GM19372 (cell line): ENCODE data around the gene GPC6.
"Not testable (repeated sequence)": the region's sequence is repeated elsewhere in the genome, so short reads cannot be mapped to it uniquely, and the experiment has no call there.

Experiments
- ATAC-seq: cut with Tn5 transposase; IDR thresholded peaks from one replicate; pipeline ENCODE4 v1.9.1; 2021; ENCODE audit warnings: mild to moderate bottlenecking, low read depth, moderate library complexity; ENCODE audit not compliant: unreplicated experiment

Gene GPC6

DNA sequence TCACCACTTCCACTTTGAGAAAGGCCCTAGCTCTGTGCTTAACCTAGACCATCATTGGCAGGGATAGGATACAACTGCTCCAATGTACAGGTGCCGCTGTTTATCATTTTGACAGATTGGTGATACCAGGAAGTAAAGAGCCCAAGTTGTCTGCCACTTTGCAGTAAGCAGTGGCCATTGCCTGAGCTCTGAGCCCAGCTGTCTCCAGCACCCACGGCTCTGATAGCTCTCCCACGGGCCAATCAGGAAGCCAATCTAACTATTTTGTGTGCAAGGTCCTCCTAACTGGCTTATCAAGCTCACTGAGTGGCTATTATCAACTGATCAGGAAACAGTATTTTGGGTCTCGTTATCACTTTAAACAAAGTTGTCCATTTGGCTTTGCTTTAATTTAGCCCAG, 1071.7 kb downstream of the GPC6 start:
- no peak for ATAC-seq

DNA sequence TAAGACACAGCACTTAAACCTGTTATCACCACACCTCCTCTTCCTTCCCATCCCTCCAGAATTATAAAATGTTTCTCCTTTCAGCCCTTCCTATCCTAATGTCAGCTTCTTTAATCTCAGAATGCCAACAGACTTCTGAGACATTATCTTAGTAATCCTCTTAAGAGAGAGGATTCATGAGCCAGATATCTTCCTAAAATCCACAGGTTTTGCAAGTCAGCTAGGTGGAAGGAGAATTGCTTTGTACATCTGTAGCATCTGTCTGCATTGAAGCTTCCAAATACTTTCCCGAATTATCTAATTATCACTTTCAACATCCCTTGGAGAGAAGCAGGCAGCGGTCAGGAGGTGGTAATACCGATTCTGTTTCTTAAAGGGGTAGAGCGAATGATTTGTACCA, 1073.8 kb downstream of the GPC6 start:
- ATAC-seq = no peak

- no peak for ATAC-seq
Measured at GRCh38 chr13:94301487-94301886, 1074.9 kb downstream of the GPC6 start.

DNA sequence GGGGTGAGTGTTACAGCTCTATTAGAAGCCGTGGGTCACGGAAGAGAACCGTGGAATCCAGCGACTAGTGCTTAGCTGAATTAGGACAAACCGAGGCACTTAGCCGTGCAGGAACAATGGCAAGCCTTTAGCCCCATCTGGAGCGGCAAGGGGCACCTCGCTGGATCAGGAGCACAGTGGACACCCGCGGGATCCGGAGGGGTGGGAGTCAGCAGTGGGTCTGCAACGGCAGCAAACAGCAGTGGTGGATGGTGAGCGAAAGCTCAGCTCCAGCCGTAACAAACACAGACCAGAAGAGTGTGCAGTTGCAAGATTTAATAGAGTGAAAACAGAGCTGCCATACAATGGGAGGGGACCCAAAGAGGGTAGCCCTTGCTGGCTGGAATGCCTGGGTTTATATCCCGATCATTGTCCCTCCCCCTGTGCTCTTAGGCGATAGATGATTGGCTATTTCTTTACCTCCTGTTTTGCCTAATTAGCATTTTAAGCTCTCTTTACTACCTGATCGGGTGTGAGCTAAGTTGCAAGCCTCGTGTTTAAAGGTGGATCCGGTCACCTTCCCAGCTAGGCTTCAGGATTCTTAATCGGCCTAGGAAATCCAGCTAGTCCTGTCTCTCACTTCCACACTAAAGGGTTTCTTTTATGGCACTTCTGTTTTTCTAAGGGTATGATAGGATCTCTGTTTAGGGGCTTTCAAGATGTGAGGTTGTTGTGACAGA, 1076.4 kb downstream of the GPC6 start:
- ATAC-seq = not testable (repeated sequence)

DNA sequence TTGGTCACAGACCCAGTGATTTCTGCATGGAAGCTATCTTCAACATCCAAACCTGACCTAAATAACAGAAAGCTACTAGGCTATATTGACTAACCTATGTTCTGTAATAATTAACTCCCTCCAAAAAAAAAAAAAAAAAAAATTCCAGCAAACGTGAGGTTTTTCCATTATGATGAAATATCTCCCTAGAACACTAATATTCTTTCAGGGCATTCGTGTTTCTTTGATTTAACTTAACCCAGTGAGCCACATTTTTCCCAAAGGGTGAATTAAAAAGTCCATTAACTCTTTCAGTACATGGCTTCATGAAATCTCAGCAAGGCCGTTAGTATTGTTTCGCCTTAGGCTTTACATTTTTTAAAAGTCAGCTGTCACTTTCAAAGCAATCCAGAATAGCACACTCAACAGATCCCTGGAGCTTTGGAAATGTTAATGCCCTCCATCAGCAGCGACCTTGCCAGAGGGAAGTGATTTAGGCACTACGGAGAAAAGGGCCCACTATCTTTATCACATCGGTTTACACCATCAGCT, 1077.1 kb downstream of the GPC6 start:
- ATAC-seq = no peak

GRCh38 chr13:94305033-94305432, 1078.4 kb downstream of the GPC6 start:
- no peak for ATAC-seq

DNA sequence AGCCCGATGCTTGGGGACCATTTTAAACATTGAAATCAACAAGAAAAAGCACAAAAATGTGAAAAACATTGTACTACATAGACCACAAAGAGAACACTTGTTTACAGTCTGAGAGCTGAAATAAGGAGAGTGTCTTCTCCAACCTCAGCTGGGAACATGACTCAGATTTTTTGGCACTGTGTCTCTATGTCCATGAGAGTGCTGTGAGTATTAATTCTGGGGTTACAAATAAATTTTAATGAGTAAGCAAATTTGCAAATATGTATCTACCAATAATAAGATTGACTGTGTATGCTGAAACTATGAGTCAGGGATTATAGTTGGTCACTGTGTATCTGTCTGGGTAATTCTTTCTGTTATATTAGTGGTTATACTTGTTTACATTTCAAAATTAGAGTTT, 1078.9 kb downstream of the GPC6 start:
- ATAC-seq = no peak

- ATAC-seq = no peak
Measured at GRCh38 chr13:94305934-94306333, 1079.3 kb downstream of the GPC6 start.

DNA sequence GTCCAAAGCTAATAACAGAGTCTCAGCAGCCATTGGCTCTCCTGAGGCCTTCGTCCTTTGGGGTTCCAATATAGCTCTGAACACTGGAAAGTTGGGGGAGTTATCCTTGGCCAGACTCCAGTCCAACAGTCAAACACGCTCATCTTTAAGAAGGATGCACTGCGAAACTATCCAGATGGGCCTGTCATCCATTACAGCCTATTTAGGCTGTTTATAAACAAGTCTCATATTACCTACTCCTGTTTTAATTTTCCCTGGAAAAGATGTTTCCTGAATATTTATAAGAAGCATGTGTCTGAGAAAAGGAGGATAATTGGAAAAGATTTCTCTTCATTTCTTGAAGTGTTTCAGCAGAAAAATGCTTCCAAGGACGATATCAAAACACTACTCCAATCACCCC, 1082.2 kb downstream of the GPC6 start:
- no peak for ATAC-seq

DNA sequence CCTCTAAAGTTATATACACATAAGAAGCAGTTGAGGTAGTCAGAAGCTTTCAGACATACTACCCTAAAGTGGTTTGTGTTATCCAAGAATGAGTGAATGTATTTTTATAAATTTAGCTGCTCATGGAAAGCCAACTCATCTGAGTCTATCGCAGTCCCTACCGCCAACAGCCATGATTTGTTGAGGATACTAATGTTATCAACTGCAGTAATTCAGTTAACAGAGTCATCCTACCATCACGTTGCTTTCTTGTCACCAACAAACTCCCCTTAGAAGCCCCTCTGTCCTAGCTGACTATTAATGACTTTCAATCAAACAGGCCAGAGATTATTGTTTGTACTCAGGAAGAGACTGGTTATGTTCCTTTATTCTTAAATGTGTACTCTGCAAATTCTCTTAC, 1083.0 kb downstream of the GPC6 start:
- ATAC-seq = no peak

DNA sequence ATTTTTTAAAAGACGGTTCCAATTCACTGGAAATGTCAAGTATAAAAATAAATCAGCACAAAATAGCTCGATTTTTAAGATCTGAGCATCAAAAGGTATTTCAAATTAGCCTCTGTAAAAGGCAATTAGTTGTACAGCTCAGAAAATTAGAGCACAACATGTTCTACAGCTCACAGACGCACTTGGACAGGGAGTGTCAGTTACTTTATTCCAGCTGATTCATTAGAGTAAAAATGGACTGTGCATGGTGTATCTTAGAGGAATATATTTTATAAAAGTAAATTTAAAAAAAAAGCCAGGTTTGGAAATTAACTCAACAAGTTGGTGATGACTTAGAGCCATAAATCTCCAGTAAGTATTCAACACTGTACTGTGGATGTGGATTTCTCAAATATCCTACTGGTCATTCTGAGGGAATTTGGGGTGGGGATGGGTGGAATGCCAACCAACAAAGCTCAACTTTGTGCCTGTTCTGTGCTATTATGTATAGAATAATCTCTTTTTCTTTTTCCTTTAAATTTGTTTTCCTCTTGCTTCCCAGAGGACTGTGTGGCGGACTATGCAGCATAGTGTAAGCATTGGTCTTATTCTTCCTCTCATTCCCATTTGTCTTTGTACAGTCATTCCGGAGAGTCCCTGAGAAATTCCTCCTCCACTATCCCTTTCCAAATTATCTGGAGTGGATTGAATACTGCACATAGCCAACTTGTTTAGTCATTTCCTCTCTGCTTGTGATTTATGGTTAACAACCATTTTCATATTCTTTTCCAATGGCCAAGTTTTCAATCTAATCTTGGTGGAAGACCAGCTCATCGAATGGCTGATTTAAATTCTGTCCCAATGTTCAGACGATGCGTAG, 1083.6 kb downstream of the GPC6 start:
- no peak for ATAC-seq

DNA sequence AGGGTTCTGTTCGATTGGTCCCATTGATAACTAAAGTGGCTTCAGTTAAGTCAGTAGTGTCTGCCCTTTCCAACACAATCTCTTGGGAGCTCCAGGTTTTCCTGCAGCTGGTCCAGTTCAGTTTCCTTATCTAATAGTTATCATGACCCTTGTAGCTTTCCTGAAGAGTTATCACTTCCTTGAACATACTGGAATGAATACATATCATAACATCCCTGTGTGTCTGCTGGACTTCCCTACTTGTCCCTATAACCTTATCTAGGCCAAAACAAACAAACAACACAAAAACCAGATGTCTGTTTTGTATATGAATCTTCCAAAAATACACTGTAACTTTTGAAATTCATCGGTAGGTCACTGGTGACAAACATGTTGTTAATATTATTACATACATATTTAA, 1085.3 kb downstream of the GPC6 start:
- no peak for ATAC-seq

- ATAC-seq = peak; percentile 58
Measured at GRCh38 chr13:94312511-94313216, 1086.1 kb downstream of the GPC6 start.

- no peak for ATAC-seq
Measured at GRCh38 chr13:94313321-94313910, 1086.8 kb downstream of the GPC6 start.

GRCh38 chr13:94313926-94314325, 1087.3 kb downstream of the GPC6 start:
- no peak for ATAC-seq

GRCh38 chr13:94315188-94315587, 1088.6 kb downstream of the GPC6 start:
- ATAC-seq = no peak

DNA sequence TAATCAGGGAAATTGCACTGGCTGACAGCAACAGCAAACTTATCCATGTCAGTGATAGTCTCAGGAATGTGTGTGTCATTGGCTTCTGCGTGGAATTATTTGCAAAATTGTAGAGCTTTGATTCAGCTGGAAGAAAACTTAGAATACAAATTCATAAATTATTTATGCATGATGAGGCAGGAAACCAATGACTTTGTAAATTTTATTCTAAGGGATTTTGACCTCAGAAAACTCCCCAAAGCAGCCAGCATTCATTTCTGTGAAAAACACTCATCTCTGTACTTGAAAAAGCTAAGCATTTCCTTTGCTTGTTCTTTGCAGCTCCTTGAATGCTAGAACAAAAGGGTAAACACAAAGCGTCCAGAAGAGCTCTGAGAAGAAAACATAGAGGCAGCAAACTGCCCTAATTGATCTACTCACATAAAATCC, 1090.5 kb downstream of the GPC6 start:
- no peak for ATAC-seq

- peak; percentile 65 for ATAC-seq
Measured at GRCh38 chr13:94318418-94318817, 1091.8 kb downstream of the GPC6 start.

- no peak for ATAC-seq
Measured at GRCh38 chr13:94319501-94319900, 1092.9 kb downstream of the GPC6 start.

GRCh38 chr13:94322925-94323763, 1096.5 kb downstream of the GPC6 start:
- ATAC-seq = no peak
